Activated T-cell treated with anti-CD3 and anti-CD28 coated beads for 24 hours (primary cell): ENCODE measurements around the gene MEIS2.

Source experiments
- DNase-seq: peaks from one replicate; pipeline ENCODE4 v3.0.0-alpha.2; 2020; ENCODE audit warnings: low read depth

Gene MEIS2

DNA sequence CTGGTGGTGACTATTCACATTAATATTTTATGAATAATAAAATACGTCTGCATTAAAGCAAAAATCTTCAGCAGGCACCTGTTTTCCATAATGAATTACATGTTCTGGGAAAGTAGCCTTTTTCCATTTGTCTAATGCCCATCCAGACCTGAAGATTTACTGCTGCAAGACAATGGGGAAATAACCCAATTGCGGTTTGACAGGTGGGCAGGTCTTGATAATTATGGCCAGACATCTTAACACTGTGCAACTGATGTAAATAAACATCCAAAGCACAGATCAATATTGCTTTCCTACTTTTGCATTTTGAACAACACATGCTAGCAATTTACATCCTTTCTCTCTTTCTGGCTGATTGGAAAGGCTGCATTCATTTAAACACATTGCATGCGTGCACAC, 173.9 kb downstream of the MEIS2 start:
- no peak for DNase-seq

DNA sequence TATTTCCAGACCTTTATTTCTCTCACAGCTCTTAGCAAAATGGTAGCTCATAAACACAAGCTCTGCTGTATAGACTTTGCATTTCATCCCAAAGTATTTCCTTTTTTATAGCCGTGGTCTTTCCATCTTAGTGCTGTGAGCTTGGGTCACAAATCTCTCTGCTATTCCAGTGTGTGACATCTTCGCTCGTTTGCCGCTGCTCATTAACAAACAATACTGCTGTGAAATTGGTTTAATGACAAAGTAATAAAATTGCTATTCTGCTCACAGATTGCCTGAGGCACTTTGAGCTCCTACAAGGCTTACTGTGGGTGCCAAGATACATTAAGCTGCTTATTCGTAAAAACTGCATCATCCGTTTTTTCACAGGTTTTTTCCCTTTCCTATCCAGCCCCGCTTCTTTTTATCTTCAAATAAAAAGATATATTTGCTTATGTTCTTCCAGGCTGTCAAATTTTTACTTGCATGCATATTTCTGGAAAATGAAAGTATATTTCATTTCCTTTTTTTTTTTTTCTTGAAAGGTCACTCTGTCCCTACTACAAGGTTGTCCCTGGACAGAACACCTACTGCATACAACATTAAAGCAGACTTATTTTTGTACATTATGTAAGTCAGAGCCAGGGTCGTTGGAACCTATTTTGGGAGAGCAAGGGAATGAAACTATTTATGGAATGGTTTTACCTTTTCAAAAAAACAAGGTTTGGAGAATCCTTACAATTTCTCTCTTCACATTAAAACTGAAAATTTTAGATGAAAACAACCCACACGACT, 174.5 kb downstream of the MEIS2 start:
- DNase-seq = no peak

- DNase-seq = no peak
These were observed 175.3 kb downstream of the MEIS2 start for GRCh38 chr15:36925049-36925448.

DNA sequence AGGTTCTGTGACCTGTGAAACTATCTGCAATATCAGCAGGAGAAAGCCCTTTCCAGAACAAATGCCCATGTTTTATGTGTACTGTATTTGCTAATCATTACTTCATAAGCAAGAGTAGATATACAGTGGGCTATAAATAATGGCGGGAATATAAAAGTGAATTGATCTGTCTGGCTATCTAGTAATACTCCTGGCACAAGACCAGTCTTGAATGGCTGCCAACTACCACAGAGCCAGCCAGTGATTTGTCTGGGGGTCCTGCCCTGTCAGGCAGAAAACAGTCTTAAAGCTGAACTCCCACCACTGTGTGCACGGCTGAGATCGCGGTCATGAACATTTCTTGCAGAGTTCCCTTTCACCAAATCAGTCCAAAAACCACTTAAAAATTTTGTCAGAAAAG, 176.3 kb downstream of the MEIS2 start:
- no peak for DNase-seq

- no peak for DNase-seq
These were observed 178.8 kb downstream of the MEIS2 start for GRCh38 chr15:36921484-36922091.

GRCh38 chr15:36917411-36918267, 182.7 kb downstream of the MEIS2 start:
- no peak for DNase-seq

DNA sequence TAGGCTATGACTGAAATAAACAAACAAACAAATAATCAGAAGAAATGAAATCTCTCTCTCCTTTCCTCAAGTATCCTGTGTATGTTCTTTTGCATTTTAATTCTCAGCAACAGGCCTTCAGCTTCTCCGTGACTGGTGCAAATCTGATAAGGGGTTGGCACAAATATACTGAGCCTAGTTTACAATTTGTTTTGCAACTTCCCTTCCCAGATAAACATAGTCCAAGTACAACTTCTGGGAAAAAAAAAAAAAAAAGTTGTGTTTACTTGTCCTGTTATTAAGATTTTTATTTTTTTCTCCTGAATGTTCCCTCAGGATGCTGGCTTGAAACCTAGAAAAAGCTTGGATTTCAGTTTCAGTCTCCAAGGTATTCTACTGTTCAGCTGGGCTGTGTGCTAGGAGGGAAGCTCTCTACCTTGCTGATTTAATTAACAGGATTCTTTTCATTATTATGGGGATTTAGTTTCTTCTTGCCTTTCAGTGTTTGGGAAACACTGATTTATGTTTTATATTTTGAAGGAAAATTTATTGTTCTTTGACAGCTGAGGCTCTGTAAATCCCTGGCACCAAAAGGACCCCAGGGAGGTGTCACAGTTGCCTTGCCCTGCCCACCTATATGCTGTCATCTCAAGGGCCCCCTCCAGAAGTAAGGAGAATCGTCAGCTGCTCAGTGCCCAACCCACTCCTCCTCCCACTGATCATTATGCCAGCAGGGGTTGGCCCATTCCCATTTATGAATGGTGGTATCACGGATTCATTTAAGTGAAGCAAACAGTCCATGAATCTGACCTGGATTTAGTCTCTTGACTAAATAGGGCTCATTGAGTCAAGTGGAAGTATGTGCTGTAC, 185.2 kb downstream of the MEIS2 start:
- DNase-seq = no peak

DNA sequence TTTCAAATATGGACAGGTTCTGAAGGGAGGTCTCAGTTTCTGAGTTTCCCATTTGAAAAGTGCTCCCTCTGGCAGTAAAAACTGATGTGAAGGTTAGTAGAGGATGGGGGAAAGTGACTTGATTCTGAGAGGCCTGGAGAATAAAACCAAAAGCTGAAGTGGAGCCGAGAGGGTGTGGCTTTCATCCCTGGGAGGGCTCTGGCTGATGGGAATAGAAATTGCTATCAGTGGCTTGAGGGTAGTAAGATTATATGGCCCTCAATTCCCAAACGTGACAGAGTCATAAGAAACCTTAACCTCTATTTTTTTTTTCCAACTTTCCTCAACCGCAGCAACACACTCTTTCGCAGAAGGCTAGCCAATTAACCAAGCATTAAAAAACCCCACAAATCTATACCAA, 185.9 kb downstream of the MEIS2 start:
- no peak for DNase-seq

DNA sequence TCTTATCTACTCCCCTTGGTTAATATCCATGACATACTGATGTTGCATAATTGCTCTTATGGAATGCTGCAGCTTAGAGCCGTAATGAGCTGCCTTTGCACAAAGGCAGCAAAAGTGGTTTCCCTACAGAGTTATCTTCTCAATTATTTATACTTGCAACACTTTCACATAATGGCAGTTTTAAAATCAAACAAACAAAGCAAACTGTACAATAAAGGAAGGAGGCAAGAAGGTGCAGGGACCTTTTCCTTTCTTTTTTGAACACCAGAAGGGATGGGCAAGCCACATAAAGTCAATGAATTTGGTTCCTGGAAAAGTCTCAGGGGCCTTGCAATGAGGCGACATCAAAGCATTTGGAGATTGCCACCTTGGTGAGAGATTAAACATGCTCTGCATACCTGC, 188.0 kb downstream of the MEIS2 start:
- no peak for DNase-seq

- DNase-seq = no peak
These were observed 188.9 kb downstream of the MEIS2 start for GRCh38 chr15:36911322-36911944.

DNA sequence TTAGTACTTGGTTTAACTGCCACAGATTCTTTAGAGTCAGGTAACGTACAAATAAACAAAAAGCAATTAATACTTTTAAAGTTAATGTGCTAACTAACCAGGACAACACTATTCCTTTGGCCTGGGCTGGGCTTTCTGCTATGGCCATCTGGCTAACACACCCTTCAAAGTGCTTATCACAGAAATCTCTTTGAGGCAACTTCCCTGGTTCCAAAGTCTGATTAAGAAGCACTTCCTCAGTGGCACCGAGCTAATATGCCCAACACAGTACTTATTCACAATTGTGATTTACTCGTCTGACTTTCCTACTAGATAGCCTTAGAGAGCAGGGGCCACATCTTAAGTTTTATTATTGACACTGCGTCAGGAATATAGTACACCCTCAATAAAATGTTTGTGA, 191.4 kb downstream of the MEIS2 start:
- no peak for DNase-seq

DNA sequence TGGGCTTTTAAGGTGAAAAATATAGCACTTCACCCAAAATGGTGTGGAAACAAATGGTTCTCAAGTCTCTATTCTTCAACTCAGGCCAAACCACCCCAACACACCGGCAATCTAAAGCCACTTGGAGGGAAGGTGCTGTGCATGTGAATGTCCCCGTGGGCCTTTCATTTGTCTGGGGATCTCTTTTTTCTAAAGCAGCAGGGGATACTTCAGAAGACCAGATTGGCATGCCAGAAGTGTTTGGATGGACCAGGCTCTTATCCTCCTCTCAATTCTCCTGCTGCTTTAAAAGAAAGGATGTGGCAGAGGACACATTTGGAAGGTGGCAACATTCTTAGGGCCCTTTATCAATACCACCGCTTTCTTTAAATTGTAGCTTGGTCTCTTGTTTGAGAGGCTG, 193.1 kb downstream of the MEIS2 start:
- no peak for DNase-seq

DNA sequence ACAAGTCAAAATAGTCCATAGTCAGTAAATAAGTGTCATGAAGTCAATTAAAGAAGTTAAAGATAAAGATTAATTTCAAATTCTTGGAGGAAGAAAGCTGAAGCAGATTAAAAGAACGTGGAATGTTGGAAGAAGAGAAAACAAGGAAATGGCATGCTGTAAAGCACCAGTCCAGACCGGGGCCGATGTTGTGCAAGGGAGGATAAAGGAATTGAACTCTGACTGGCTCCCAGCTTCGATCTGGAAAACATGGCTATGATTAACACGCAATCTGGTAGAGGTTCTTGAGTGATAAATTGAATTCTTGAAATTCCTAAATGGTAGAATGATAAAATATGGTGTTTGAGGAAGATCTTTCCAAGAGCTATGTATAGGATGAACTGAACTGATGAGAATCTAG, 194.4 kb downstream of the MEIS2 start:
- no peak for DNase-seq

- no peak for DNase-seq
These were observed 195.6 kb downstream of the MEIS2 start for GRCh38 chr15:36904715-36905114.

GRCh38 chr15:36903922-36904556, 196.3 kb downstream of the MEIS2 start:
- DNase-seq = no peak

DNA sequence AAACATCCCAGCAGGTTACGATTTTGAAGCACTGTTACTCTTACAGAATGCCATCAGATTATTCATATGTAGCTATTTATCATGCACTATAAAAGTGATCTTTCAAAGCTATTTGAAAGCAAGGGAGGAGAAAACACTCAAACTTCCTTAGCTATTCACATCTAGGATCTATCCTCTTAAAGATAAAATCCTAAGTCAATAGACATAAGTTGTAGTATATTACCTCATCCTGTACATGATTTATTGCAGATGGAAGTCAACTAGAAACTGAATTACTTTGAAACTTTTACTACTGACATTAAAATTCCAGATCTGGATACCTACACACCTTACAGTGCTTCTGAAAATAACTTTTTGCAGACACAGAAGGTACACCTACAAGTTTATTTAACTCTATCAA, 197.2 kb downstream of the MEIS2 start:
- DNase-seq = no peak

GRCh38 chr15:36901012-36901411, 199.3 kb downstream of the MEIS2 start:
- no peak for DNase-seq

- no peak for DNase-seq
These were observed 200.7 kb downstream of the MEIS2 start for GRCh38 chr15:36899696-36900095.

DNA sequence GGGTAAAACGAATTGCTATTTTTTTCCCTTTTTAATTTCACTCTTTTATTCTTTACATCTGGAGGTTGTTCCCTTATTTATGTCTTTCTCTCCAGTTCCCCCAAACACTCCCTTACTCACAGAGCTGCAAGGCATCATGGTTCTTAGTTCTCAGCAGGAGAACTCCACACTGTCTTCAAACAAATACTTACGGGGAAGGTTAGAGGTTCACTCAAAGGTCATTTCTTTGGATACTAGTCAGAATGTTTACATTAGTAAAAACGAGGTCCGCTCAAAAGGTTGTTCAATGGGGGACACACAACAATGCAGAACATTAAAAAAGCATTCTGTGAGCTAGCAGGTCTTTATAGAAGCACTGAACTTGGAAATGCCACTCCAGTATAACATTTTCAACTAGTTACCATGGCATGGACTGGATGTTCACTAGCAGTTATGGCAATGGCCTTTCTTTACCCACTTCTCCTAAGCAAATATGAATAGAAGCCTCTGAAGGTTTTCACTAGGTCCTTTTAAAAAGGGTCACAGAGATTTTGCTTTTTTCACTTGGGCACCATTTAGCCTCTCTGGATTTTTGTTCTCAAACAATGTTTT, 201.7 kb downstream of the MEIS2 start:
- no peak for DNase-seq

DNA sequence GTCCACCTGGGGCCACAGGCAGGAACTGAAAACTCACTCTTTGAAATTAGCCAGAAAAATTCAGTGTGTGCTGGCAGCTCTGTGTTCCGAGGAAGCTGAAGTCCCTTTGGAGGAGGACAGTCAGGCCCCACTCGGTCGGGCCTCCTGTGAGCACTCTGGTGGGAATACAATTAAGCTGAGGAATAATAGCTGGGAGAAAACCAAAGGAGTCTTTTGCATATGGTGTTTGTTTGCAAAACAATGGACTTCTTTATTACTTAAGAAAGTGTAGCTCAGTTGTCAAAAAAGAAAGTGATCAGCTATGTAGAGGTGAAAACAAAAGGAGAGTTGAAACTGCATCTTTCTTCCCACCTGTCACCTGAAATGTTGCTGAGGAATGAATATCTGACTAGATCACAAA, 202.5 kb downstream of the MEIS2 start:
- DNase-seq = no peak

DNA sequence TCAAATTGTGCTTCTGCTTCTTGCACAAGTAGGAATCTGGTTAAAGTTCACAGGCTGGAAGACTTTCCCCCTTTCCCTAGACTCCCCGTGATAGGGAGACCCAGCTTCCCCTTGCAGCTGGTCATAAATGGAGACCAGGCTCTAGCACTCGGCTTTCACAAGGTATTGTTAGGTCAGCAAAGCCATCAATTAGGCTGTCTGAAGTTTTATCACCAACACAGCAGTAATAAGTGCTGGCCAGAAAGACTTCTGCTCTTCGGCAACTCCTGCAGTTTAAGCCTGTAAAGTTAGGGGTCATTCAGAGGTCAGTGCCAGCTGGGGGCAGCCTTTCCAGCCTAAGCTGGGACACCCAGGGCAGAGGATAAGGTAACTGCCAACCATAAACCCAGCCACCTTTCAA, 203.4 kb downstream of the MEIS2 start:
- DNase-seq = no peak
